ENCODE measurements around the gene COPE.

- TF ChIP-seq CTCF (IDR thresholded peaks at IDR 0.05; ENCODE audit: low read depth, low read length): no peak
- TF ChIP-seq EZH2phosphoT487 (IDR thresholded peaks at IDR 0.05; ENCODE audit: low read depth): no peak
Measured at GRCh38 chr19:18857223-18857622, 62.0 kb downstream of the COPE start.

Data from OCI-LY3 (cell line).